ENCODE results near the gene STK36. TPM values are rescaled to one million over a fixed set of nuclear protein-coding genes. Genes with fewer than 3 reads are reported as not detected.

STK36 gene
- total RNA-seq, 1 experiment from 2014 or later = 47.7 TPM

GRCh38 chr2:218642121-218642656 lies 29.7 kb upstream of the STK36 start:
- H3K4me3 Mint-ChIP-seq = no peak overlapping the region
- ATAC-seq = no peak
- POLR2A ChIA-PET = interaction anchor here (0.5 kb wide), 1 partner anchor 121 kb away, joined by 3 read pairs; no protein-coding TSS in a partner anchor
- peaks cover 54% of the 10 kb centered on the region for H3K36me3 Mint-ChIP-seq
- no peak for DNase-seq (ENCODE audit: low spot score)
- CTCF ChIA-PET = no interaction called here
- no peak overlapping the region for H3K27ac Mint-ChIP-seq
- H3K27me3 Mint-ChIP-seq (ENCODE audit: low read depth) = no peaks in the 10 kb centered on the region
- TF ChIP-seq CREM (CRISPR knock-in tag; IDR thresholded peaks at IDR 0.05) = no peak
- no peak for TF ChIP-seq IRF2 (CRISPR knock-in tag; IDR thresholded peaks at IDR 0.05; ENCODE audit: borderline replicate concordance, low read depth)
- TF ChIP-seq, protein P1, sequence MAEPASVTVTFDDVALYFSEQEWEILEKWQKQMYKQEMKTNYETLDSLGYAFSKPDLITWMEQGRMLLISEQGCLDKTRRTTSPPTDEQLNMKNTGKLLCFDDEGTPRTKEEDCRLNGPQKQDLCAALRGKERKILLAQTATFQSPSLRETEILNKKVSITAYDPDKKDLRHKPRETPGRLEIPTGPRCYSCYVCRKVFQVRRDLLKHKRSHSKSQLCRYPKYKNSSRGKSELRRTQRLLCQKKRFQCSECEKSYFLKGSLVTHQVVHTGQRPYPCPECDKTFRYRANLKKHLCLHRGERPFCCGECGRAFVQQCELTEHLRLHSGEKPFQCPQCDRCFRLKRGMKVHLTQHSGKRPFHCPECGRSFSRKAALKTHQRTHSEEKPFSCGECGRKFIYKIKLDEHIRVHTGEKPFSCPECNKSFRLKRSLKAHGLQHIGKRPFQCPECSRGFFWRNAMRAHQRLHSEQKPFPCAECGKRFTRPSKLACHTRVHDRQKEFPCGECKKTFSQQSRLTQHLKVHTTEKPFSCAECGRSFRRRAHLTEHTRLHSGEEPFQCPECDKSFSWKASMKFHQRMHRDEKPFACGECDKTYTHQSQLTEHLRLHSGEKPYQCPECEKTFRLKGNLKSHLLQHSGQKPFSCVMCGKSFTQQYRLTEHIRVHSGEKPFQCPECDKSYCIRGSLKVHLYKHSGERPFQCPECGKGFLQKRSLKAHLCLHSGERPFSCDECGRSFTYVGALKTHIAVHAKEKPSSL (CRISPR knock-in tag; conservative IDR thresholded peaks at IDR 0.05) = no peak
- TF ChIP-seq ZSCAN18 (CRISPR knock-in tag; IDR thresholded peaks at IDR 0.05) = no peak
- TF ChIP-seq RORB (CRISPR knock-in tag; IDR thresholded peaks at IDR 0.05) = no peak
- no peak for TF ChIP-seq ZNF232 (CRISPR knock-in tag; IDR thresholded peaks at IDR 0.05)
- no peak for TF ChIP-seq NFATC4 (CRISPR knock-in tag; IDR thresholded peaks at IDR 0.05)
- no peak for TF ChIP-seq ZBTB21 (CRISPR knock-in tag; IDR thresholded peaks at IDR 0.05; ENCODE audit: borderline replicate concordance)
- H3K9me3 Mint-ChIP-seq = no peaks in the 10 kb centered on the region
- no peaks in the 10 kb centered on the region for H3K4me1 Mint-ChIP-seq

- TF ChIP-seq, protein P2, sequence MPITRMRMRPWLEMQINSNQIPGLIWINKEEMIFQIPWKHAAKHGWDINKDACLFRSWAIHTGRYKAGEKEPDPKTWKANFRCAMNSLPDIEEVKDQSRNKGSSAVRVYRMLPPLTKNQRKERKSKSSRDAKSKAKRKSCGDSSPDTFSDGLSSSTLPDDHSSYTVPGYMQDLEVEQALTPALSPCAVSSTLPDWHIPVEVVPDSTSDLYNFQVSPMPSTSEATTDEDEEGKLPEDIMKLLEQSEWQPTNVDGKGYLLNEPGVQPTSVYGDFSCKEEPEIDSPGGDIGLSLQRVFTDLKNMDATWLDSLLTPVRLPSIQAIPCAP (CRISPR knock-in tag; IDR thresholded peaks at IDR 0.05) = no peak
- TF ChIP-seq, protein P3, sequence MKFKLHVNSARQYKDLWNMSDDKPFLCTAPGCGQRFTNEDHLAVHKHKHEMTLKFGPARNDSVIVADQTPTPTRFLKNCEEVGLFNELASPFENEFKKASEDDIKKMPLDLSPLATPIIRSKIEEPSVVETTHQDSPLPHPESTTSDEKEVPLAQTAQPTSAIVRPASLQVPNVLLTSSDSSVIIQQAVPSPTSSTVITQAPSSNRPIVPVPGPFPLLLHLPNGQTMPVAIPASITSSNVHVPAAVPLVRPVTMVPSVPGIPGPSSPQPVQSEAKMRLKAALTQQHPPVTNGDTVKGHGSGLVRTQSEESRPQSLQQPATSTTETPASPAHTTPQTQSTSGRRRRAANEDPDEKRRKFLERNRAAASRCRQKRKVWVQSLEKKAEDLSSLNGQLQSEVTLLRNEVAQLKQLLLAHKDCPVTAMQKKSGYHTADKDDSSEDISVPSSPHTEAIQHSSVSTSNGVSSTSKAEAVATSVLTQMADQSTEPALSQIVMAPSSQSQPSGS (CRISPR knock-in tag; IDR thresholded peaks at IDR 0.05; ENCODE audit: borderline replicate concordance, low read depth) = no peak
- TF ChIP-seq PRDM15 (CRISPR knock-in tag; IDR thresholded peaks at IDR 0.05) (no peak), GRHL2 (CRISPR knock-in tag; IDR thresholded peaks at IDR 0.05; ENCODE audit: insufficient replicate concordance, severe bottlenecking) (no peak), NFATC4 (CRISPR knock-in tag; IDR thresholded peaks at IDR 0.05) (no peak), MYBL2 (CRISPR knock-in tag; IDR thresholded peaks at IDR 0.05) (no peak)
- TF ChIP-seq, protein P4, sequence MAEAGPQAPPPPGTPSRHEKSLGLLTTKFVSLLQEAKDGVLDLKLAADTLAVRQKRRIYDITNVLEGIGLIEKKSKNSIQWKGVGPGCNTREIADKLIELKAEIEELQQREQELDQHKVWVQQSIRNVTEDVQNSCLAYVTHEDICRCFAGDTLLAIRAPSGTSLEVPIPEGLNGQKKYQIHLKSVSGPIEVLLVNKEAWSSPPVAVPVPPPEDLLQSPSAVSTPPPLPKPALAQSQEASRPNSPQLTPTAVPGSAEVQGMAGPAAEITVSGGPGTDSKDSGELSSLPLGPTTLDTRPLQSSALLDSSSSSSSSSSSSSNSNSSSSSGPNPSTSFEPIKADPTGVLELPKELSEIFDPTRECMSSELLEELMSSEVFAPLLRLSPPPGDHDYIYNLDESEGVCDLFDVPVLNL (CRISPR knock-in tag; IDR thresholded peaks at IDR 0.05; ENCODE audit: borderline replicate concordance, low read depth) = no peak
- TF ChIP-seq, protein P5, sequence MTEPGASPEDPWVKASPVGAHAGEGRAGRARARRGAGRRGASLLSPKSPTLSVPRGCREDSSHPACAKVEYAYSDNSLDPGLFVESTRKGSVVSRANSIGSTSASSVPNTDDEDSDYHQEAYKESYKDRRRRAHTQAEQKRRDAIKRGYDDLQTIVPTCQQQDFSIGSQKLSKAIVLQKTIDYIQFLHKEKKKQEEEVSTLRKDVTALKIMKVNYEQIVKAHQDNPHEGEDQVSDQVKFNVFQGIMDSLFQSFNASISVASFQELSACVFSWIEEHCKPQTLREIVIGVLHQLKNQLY (CRISPR knock-in tag; IDR thresholded peaks at IDR 0.05) = no peak
- TF ChIP-seq, protein P6, sequence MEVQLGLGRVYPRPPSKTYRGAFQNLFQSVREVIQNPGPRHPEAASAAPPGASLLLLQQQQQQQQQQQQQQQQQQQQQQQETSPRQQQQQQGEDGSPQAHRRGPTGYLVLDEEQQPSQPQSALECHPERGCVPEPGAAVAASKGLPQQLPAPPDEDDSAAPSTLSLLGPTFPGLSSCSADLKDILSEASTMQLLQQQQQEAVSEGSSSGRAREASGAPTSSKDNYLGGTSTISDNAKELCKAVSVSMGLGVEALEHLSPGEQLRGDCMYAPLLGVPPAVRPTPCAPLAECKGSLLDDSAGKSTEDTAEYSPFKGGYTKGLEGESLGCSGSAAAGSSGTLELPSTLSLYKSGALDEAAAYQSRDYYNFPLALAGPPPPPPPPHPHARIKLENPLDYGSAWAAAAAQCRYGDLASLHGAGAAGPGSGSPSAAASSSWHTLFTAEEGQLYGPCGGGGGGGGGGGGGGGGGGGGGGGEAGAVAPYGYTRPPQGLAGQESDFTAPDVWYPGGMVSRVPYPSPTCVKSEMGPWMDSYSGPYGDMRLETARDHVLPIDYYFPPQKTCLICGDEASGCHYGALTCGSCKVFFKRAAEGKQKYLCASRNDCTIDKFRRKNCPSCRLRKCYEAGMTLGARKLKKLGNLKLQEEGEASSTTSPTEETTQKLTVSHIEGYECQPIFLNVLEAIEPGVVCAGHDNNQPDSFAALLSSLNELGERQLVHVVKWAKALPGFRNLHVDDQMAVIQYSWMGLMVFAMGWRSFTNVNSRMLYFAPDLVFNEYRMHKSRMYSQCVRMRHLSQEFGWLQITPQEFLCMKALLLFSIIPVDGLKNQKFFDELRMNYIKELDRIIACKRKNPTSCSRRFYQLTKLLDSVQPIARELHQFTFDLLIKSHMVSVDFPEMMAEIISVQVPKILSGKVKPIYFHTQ (CRISPR knock-in tag; IDR thresholded peaks at IDR 0.05) = no peak
- TF ChIP-seq, protein P7, sequence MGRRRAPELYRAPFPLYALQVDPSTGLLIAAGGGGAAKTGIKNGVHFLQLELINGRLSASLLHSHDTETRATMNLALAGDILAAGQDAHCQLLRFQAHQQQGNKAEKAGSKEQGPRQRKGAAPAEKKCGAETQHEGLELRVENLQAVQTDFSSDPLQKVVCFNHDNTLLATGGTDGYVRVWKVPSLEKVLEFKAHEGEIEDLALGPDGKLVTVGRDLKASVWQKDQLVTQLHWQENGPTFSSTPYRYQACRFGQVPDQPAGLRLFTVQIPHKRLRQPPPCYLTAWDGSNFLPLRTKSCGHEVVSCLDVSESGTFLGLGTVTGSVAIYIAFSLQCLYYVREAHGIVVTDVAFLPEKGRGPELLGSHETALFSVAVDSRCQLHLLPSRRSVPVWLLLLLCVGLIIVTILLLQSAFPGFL (CRISPR knock-in tag; IDR thresholded peaks at IDR 0.05; ENCODE audit: borderline replicate concordance) = no peak
- Mint-ChIP-seq H3K27ac (no peak overlapping the region), H3K27me3 (ENCODE audit: low read depth) (no peaks in the 10 kb centered on the region), H3K4me3 (no peak overlapping the region), H3K9me3 (no peaks in the 10 kb centered on the region), H3K4me1 (no peaks in the 10 kb centered on the region), H3K36me3 (peaks cover 53% of the 10 kb centered on the region)
- ATAC-seq (no peak), DNase-seq (ENCODE audit: low spot score) (no peak)
- POLR2A ChIA-PET = interaction anchor here (0.5 kb wide), 1 partner anchor 121 kb away, joined by 3 read pairs; no protein-coding TSS in a partner anchor
- CTCF ChIA-PET = no interaction called here
Measured at GRCh38 chr2:218642786-218643185, 29.1 kb upstream of the STK36 start.

Data from WTC11 (cell line).